Measurements from ENCODE around the gene OSBPL5.
A peak's percentile ranks its signal among the peaks of the same experiment; 100 is the strongest.

OSBPL5 gene

GRCh38 chr11:3096909-3097530, 68.1 kb downstream of the OSBPL5 start:
- no peak for DNase-seq

DNA sequence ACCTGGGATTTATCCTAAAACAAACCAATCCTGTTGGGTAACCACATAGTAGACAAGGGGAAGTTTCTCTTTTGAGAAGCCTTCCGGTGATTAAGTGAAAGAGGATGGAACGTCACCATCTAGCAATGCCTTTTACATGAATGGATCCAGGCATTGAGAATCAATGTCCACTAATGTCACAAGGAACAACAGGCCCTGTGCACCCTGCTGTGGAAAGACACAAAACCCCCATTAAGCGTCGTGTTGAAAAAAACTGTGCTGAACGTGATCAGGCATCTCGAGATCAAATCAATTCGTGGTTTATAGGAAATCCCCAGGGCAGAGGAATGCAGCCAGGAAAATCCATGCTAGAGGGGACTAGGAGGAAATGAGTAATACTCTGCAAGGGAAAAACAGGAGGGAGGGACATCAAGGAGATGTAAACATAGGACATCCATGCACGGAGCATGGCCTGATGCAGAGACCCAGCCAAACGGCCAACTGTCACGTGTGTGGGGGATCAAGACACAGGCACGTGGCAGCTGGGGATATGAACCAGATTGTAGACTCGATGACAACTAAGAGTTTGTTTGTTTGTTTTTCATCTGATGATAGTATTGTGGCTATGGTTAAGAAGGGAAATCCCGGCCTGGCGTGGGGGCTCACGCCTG, 69.3 kb downstream of the OSBPL5 start:
- DNase-seq, result no peak

GRCh38 chr11:3094223-3094824, 70.8 kb downstream of the OSBPL5 start:
- no peak for DNase-seq

DNA sequence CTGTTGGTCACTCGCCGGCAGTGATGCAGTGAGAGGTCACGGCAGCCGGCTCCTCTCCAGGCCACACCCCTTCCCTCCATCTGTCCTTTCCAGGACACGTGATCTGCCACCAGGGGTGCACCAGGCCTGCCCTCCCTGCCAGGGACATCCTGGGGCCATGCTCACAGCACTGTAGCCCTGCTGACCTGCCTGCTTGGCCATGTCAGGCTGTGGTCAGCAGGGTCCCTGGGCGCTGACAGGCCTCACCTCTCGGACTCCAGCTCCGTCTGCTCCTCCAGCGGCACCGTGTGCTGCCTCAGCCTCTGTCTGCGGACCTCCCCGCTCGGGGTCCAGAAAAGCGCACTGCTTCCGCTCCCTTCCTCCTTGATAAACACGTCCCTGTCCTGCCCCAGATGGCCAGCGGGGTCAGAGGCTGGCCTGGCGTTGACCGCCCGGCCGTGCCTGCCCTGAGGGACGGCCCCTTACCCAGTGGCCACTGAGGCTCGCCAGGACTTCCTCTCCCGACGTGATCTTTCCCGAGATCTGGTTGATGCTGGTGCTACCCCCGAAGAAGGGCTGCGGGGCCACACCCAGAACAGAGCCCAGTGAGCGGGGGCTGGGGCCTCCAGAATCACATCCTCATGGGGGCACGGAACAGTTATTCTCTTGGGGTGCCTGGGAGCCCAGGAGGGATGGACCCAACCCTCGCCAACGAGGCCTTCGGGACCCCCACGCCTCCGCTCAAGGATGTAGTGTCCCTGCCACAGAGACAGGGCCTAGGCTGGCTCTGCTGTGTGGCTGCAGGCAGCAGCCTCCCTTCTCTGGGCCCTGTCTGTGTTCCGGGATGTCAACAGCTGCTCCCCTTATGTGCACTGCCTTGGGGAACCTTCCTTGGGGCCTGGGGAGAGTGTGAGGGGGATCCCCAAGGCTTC, 71.6 kb downstream of the OSBPL5 start:
- no peak for DNase-seq

DNA sequence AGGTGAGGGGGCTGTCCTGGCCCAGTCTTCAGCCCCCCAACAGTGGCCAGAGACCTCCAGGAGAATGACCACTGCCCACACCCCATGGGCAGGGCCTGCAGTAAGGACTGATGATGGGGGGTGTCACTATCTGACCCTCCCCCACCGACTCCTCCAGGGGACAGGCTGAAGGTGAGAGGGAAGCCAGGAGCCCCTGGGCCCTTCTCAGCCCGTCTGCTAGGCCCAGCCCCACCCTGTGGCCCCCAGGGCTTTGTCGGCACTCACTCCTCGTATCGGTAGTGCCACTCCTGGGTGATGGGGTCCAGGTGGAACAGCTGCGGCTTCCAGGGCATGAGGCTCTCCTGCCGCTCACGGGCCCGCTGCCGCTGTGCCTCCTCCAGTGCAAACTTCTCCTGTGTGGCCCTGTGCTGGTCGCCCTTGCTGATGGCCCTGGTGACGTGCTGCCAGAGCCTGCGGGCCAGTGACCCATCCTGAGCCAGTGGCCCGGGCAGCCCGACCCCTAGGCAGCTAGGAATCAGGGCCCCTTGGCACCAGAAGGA, 72.4 kb downstream of the OSBPL5 start:
- DNase-seq, result no peak

DNA sequence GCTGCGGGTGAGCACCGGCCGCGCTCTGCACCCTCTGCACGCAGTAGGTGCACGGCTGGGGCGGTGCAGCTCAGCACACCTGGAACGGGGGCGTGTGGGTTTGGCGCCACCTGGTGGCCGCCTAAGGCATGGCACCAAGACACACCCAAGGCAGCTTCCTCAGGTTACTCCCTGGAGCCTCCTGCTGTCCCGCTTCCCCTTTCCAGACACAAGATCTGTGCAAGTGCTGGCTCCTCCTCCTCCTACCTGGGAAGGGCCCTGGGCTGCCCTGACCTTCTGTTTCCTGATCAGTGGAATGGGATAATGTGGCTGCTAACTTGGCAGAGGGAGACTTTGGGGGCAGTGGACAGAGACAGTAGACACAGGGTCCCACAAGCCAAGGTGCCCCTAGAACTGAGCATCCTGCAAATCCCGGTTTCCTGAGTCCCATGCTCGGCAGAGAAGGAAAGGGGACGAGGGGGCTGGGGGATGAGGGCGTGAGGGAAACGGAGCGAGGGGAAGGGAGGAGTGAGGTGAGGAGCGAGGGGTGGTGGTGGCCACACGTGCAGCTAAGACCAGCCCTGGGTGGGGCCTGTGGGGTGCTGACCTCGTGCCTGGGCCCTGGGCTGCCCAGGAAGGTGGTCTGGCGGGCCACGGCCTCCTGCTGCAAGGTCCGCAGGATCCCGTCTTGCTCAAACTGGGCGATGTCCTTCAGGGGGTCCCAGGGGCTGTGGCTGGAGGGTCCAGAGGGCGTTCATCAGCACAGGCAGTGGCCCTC, 73.1 kb downstream of the OSBPL5 start:
- peak; percentile 62 to 83 for DNase-seq

GRCh38 chr11:3091081-3091845, 73.8 kb downstream of the OSBPL5 start:
- no peak for DNase-seq

- no peak for DNase-seq
Observed at GRCh38 chr11:3090096-3090901, 74.8 kb downstream of the OSBPL5 start.

DNA sequence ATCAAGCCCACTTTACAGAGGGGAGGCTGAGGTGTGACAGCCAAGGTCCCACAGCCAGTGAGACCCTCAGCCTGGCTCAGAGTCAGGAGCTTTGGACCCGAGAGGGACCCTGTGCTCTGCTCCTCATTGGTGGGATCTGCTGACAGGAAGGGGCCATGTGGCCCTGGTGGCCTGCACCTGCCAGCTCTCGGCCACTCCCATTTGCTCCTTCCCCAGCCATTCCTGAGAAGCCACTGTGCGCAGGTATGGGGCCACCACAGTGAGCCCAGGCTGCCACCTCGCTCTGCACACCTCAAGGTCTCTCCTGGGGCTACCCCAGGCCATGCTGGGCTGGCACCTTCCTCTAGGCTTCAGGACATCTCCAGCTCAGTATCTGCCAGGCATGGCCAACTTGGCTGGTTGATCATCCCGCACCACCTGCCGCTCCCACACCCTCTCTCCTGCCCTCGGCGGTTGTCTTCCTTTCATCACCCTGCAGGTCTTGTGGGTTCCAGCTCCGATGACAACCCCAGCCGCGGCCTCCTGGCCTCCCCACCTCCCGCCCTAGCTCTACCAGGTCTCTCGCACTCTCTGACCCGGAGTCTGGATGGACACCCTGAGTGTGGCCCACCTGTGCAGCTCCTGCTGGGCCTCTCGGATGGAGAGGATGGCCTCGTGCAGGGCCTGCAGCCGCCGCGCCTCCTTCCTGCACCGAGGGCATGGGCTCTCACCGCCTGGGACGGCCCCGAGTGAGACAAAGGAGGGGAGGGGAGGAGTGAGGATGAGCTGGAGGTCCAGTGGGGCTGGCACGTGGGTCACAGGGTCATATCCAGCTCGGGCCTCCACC, 75.7 kb downstream of the OSBPL5 start:
- DNase-seq, result no peak

DNA sequence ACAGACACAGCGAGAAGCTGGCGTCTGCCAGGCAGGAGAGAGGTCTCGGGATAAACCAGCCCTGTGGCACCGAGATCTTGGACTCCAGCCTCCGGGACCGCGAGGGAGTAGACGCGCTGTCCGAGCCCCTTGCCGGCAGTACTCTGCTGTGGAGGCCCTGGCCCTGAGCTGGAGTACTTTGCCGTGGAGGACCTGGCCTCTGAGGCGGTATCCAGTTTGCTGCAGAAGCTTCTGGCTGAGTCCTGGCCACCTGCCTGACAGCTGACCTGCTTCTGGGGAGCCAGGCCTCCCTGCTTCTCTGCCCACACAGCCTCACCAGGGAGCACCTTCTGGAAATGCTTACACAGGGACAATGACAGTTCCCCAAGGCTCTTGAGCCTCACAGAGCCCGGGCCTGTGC, 76.3 kb downstream of the OSBPL5 start:
- DNase-seq, result no peak

DNA sequence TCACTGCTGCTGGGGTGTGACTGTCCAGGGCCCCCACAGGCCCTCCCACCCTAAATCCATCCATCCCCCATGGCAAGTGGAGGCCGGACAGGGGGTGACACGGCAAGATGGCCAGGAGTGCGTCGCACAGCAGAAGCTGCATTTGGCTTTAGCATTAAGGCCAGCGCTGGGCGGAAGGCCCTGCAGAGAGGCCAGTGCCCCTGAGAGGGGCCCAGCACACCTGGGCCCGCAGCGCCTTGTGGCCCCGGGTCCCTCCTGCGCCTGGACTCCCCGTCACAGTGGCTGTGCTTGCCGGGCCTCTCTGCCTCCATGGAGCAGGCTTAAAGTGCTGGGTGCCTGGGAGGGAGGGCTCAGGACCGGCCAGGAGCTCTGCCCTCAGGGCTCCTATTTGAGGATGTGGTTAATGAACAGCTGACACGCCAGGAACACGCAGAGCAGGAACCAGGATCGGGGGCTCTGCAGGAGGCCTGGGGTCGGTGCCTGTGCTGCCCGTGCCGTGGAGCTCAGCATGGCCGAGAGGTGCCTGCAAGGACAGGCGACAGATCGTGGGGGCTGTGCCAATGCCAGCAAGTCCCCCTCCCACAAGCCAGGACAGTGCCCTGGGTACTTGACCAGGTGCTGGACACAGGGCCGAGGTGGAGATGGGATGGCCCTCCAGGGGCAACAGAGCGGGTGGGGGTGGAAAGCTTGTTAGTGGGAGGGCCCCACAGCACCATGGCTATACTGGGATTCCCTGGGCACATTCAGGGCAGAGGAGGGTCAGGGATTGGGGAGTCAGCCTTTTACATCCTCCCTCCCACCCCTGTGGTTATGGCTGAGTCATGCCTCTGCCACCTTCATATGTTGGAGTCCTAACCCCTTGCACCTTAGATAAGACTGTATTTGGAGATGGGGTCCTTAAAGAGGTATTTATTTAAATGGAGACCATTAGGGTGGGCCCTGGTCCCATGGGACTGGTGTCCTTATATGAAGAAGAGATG, 77.0 kb downstream of the OSBPL5 start:
- no peak for DNase-seq

- no peak for DNase-seq
Observed at GRCh38 chr11:3087373-3087772, 77.7 kb downstream of the OSBPL5 start.

DNA sequence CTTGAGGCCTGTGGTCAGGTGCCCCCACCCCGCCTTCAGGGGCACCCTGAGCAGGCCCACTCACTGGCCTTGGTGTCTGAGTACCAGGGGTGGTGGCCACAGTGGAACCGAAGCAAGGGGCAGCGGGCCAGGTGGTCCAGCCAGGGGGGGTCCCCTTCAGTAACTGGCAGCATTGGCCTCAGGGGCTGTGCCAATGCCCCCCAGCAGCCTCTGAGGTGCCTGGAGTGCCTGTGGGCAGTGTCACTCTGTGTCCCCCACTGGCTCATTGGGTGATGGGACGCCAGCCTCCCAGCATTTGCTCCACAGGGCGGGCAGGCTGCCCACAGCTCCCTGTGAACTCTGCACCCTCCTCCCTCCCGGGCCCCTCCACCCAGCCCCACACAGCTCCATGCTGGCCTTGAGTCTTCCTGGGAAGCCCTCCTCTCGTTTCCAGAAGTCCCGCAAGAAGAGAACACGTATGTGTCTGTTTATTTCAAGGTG, 78.4 kb downstream of the OSBPL5 start:
- DNase-seq, result no peak

GRCh38 chr11:3086114-3086513, 79.0 kb downstream of the OSBPL5 start:
- DNase-seq, result no peak

DNA sequence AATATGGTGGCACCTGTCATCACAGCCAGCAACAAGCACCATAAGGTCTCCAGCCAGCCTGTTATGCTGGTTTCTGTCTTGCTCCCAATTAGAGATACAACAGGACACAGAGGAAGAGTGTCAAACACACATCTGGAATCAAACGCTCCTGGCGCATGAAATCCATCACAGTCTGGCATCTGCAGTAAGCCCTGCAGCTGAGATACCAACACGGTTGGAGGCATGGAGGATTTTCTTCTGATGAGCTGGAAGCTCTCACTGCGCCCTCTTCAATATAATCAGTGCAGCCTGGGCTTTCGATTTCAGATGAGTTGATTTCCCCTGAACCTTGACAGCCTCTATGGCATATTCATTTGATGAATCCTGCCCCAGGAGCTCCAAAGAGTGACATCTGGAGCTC, 80.1 kb downstream of the OSBPL5 start:
- no peak for DNase-seq

DNA sequence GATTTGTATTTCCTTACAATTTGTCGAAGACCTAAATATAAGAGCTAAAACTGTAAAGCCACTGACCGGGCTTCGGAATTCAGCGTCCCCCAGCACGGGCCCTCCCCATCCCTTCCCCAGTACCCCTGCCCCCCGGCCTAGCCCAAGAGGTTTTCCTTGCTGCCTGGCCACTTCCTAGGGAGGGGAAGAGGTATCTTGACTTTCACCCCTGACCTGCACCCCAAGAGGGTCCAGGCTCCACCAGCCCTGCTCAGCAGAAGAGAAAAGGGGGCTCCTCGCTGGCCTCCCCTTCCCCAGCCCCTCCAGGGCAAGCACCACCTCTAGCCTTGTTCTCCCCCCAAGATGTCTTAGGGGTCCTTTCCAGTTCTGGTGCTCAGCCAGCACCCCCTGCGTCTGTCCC, 81.8 kb downstream of the OSBPL5 start:
- no peak for DNase-seq

DNA sequence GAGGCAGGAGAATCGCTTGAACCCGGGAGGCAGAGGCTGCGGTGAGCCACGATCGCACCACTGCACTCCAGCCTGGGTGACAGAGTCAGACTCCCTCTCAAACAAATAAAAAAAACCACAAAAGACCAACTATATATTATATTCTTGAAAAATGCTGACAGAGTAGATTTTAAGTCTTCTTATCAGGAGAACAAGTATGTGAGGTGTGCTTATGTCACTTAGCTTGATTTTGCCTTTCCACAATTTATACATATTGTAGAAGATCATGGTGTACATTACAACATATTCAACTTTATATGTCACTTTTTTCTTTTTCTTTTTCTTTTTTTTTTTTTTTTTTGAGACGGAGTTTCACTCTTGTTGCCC, 83.7 kb downstream of the OSBPL5 start:
- DNase-seq, result no peak

GRCh38 chr11:3080733-3081385, 84.3 kb downstream of the OSBPL5 start:
- no peak for DNase-seq
